Vagina (tissue), 2 donors: ENCODE results near the gene ST6GALNAC6. TPM values are rescaled to one million over a fixed set of nuclear protein-coding genes. Genes with fewer than 3 reads are reported as not detected.

Experiments used
- DNase-seq, 2 donors: peaks; one replicate each; pipeline ENCODE4 v3.0.0-alpha.2; 2017; ENCODE audit errors: extremely low spot score in 2 of 2
- H3K27ac ChIP-seq: fragments of 200-600 bp; sonication (generic); one replicate; pipeline ENCODE4 v1.5.1; 2019
- H3K27me3 ChIP-seq: fragments of 200-600 bp; sonication (generic); one replicate; pipeline ENCODE4 v1.5.1; 2019
- H3K36me3 ChIP-seq, 2 donors: fragments of 200-600 bp; sonication (generic); one replicate each; pipeline ENCODE4 v1.5.1; 2017 to 2019
- H3K4me1 ChIP-seq: fragments of 200-600 bp; sonication (generic); one replicate; pipeline ENCODE4 v1.5.1; 2019
- H3K4me3 ChIP-seq, 2 donors: fragments of 200-600 bp; sonication (generic); 1 replicate in 1 of 2; 2 replicates in 1 of 2; pipeline ENCODE4 v1.5.1; 2016 to 2019
- H3K9me3 ChIP-seq: fragments of 200-600 bp; sonication (generic); one replicate; pipeline ENCODE4 v1.5.1; 2019
- CTCF ChIP-seq, 3 experiments: fragments of 450-650 bp in 2 of 3; fragments of 200-600 bp in 1 of 3; sonication (generic) in 1 of 3; IDR thresholded peaks; one replicate each; pipeline ENCODE4 v1.5.1; 2017 to 2019; ENCODE audit warnings: antibody characterized with exemption in 3 of 3, mild to moderate bottlenecking in 2 of 3, moderate library complexity in 2 of 3
- POLR2A ChIP-seq, 2 donors: fragments of 450-650 bp; IDR thresholded peaks; one replicate each; pipeline ENCODE4 v1.6.1; 2017; ENCODE audit warnings: antibody characterized with exemption in 2 of 2, mild to moderate bottlenecking in 2 of 2, moderate library complexity in 2 of 2
- POLR2AphosphoS5 ChIP-seq, 2 donors: sonication (generic); formaldehyde crosslinking; IDR thresholded peaks; one replicate each; pipeline ENCODE4 v1.9.0; 2017; ENCODE audit warnings: antibody characterized with exemption in 2 of 2, mild to moderate bottlenecking in 2 of 2, low read depth in 1 of 2; ENCODE audit not compliant: insufficient read depth in 1 of 2
- intact Hi-C: fragments of 100-400 bp; cut with DNase I; formaldehyde crosslinking; loops from one replicate; pipeline ENCODE4 v1.15.1; 2023
- total RNA-seq: library from RNA; depleted of rRNA; stranded (reverse); fragments of >200 nt; gene quantifications from one replicate; pipeline ENCODE4 v1.2.3, GENCODE V29; 2016

ST6GALNAC6 gene
- total RNA-seq, 1 donor from 2014 or later: 108 TPM

DNA sequence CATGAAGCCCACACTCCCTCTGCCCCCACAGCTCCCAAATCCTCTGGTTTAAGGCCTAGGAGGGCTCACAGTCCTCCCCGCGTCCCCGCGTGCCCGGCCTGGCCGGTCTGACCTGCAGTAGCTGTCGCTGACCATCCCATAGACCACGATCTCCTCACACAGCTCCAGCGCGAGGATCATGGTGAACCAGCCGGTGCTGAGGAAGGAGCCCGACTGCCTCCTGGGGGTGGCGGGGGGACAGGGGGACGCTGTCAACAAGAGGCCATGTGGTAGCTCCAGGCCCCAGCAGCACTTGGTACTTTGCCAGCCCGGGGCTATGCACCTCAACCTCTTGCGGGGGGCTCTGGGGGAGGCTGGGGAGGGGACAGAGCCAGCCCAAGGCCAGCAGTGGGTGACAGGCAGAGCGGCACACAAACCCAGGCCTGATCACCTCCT lies 10.5 kb upstream of the ST6GALNAC6 start:
- Histone ChIP-seq H3K4me1 (peaks cover 32% of the 10 kb centered on the region), H3K27me3 (no peaks in the 10 kb centered on the region), H3K36me3 (peaks cover 0 to 26% of the 10 kb centered on the region in 2 donors)

GRCh38 chr9:127908660-127908926 lies 9.2 kb upstream of the ST6GALNAC6 start:
- intact Hi-C loops: no loop called here
- Histone ChIP-seq H3K9me3 (no peaks in the 10 kb centered on the region), H3K27me3 (no peaks in the 10 kb centered on the region), H3K27ac (no peak overlapping the region), H3K4me3 (no peak overlapping the region), H3K36me3 (peaks cover 0 to 22% of the 10 kb centered on the region in 2 donors), H3K4me1 (peaks cover 40% of the 10 kb centered on the region)
- TF ChIP-seq POLR2A (IDR thresholded peaks at IDR 0.05): no peak
- TF ChIP-seq CTCF (IDR thresholded peaks at IDR 0.05): no peak
- no peak for TF ChIP-seq POLR2AphosphoS5 (IDR thresholded peaks at IDR 0.05; ENCODE audit: insufficient read depth in 1 of 2, low read depth in 1 of 2)
- DNase-seq: no peak

More for the DNA sequence above, 10.5 kb upstream of the ST6GALNAC6 start:
- H3K27ac ChIP-seq: no peak overlapping the region
- no peak overlapping the region for H3K4me3 ChIP-seq
- intact Hi-C loops: no loop called here
- DNase-seq: no peak
- H3K9me3 ChIP-seq: no peaks in the 10 kb centered on the region
- TF ChIP-seq POLR2A (IDR thresholded peaks at IDR 0.05) (no peak), CTCF (IDR thresholded peaks at IDR 0.05) (no peak), POLR2AphosphoS5 (IDR thresholded peaks at IDR 0.05; ENCODE audit: insufficient read depth in 1 of 2, low read depth in 1 of 2) (no peak)

- Histone ChIP-seq H3K9me3 (no peaks in the 10 kb centered on the region), H3K27ac (peak overlapping the region; percentile 85), H3K4me3 (no peak overlapping the region), H3K27me3 (no peaks in the 10 kb centered on the region), H3K4me1 (peaks cover 45% of the 10 kb centered on the region), H3K36me3 (peaks cover 0 to 19% of the 10 kb centered on the region in 2 donors)
- DNase-seq: no peak
- TF ChIP-seq POLR2A (IDR thresholded peaks at IDR 0.05) (no peak), CTCF (IDR thresholded peaks at IDR 0.05) (no peak), POLR2AphosphoS5 (IDR thresholded peaks at IDR 0.05; ENCODE audit: insufficient read depth in 1 of 2, low read depth in 1 of 2) (no peak)
- intact Hi-C loops: no loop called here
Observed at GRCh38 chr9:127907867-127908659, 8.7 kb upstream of the ST6GALNAC6 start.

DNA sequence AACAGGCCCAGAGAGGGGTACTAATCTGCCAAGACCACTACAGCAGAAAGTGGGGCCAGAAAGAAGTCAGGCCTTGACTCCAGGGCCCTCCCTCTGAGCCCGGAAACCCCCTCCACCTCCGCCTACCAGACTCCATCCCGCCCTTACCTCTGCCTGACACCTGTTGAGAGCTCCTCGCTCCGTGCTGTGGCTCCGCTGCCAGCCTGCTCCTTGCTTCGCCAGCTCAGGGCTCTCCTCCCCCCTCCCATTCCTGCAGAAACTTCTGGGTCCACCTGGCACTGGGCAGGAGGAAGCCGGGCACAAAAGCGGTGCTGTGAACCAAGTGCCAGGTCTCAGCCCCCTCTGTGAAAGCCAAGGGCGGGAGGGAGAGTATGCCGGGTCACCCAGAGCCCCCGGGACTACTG lies 6.4 kb upstream of the ST6GALNAC6 start:
- TF ChIP-seq POLR2A (IDR thresholded peaks at IDR 0.05): no peak
- intact Hi-C loops: no loop called here
- no peaks in the 10 kb centered on the region for H3K9me3 ChIP-seq
- H3K27ac ChIP-seq: peak overlapping the region; percentile 85
- H3K27me3 ChIP-seq: no peaks in the 10 kb centered on the region
- peaks cover 55% of the 10 kb centered on the region for H3K4me1 ChIP-seq
- peak overlapping the region in 1 of 2 donors; percentile 7 for H3K4me3 ChIP-seq
- H3K36me3 ChIP-seq: peaks cover 0 to 5% of the 10 kb centered on the region in 2 donors
- DNase-seq: no peak

DNA sequence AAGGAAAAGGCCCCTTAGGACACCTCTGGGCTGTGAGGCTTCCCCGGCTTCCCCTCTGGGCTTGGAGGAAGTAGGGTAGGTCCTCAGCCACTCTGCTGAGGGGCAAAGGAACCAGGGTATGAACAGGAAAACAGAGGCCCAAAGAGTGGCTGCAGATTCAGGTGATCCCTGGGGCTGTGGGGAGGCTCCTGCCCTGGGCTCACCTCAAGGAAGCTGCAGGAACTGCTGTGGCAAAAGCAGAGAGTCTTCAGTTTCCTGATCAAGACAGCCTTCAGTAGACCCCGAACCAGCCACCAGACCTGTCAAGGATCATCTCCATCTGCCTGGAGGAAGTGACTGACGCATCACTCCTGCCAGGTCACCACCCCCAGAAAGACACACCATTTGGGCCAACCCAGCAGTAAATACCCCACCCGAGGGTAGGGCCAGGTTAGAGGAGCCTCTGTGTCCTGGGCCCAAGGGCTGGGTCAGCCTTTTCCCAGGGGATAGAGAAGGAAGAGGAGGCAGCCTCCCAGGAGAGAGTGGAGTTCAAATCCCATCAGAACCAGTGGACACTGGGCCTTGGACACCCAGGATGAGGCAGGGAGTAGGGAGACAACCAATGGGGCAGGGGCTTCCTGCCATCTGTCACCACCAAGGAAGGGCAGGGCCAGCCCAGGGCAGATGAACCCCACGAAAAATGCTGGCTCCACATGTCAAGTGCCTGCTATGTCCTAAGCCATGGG lies 5.8 kb upstream of the ST6GALNAC6 start:
- TF ChIP-seq POLR2AphosphoS5 (IDR thresholded peaks at IDR 0.05; ENCODE audit: insufficient read depth in 1 of 2, low read depth in 1 of 2): no peak
- no peak for TF ChIP-seq POLR2A (IDR thresholded peaks at IDR 0.05)
- TF ChIP-seq CTCF (IDR thresholded peaks at IDR 0.05): no peak
- Histone ChIP-seq H3K27ac (peak overlapping the region; percentile 85), H3K9me3 (no peaks in the 10 kb centered on the region), H3K4me1 (peaks cover 61% of the 10 kb centered on the region), H3K4me3 (peak overlapping the region in 1 of 2 donors; percentile 9), H3K27me3 (no peaks in the 10 kb centered on the region), H3K36me3 (peaks cover 0 to 5% of the 10 kb centered on the region in 2 donors)
- no peak for DNase-seq
- intact Hi-C loops: no loop called here
